GM19193 (cell line): ENCODE measurements around the gene RPS6KC1.

Experiments used
- POLR2A ChIP-seq: IDR thresholded peaks from 4 replicates; pipeline ENCODE4 v1.6.1; 2011; ENCODE audit not compliant: insufficient read depth, insufficient read length; ENCODE audit errors: extremely low read depth

Gene RPS6KC1

DNA sequence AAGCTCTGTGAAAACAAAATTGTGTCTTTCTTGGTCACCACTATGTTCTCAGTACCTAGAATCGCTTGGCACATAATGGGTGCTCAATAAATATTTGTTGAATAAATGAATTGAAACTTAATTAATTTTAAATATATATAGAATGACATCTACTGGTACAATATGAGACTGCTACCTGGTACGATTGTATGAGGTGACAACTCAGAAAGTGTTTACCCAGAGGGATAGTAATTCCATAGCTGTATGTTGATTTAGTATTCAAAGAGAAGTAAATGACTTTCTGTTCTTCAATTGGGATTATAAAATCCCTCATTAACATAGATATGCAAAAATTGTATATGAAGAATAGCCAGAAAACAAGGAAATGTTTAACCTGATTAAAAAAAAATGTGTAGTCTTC lies 128.7 kb downstream of the RPS6KC1 start:
- TF ChIP-seq POLR2A: no peak

DNA sequence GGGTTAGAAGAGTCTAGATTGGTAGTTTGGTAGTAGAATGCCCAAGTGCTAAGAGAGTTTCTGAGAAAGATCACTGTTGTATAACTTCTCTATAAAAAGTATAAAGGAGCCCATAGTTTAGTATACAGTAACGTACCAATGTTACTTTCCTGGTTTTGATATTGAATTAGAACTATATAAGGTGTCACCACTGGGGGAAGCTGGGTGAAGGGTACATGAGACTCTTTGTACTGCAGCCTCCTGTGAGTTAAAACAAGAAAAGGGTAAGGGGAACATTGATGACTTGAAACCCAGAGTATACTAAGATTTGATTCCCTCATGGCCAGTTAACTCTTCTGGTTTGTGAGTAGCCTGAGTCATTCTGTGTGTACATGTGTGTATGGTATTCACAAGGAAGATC lies 129.8 kb downstream of the RPS6KC1 start:
- TF ChIP-seq POLR2A: no peak

DNA sequence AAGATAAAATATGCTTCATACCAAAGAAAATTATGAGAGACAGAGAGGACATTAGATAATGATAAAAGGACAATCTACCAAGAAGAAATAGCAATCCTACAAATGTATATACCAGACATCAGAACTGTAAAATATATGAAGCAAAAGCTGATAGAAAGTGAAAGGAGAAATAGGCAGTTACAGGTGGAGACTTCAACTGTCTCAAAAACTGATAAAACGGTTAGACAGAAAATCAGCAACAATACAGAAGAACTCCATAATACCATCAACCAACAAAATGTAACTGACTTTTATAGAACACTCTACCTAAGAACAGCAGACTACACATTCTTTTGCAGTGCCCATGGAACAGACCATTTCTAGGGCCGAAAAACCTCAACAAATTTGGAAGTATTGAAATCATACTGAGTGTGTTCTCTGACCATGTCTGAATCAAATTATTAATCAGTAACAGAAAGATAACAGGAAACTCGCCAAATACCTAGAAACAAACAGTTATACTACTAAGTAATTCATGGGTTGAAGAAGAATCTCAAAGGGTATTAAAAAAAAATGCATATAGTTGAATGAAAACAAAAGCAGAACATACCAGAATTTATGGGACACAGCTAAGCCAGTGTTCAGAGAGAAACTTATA lies 132.1 kb downstream of the RPS6KC1 start:
- no peak for TF ChIP-seq POLR2A

DNA sequence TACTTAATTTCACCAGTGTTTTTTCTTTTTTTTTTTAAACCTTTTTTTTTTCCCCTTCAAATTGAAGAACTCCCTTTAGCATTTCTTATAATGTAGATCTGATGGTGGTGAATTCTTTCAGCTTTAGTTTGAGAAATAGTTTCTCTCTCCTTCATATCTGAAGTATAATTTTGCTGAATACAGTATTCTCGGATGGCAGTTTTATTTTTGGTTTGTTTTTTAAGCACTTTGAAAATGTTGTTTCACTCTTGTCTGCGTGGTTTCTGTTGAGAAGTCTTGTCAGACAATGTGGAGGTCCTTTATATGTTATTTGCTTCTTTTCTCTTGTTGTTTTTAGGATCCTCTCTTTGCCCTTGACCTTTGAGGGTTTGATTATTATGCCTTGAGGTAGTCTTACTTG lies 135.1 kb downstream of the RPS6KC1 start:
- TF ChIP-seq POLR2A: no peak

DNA sequence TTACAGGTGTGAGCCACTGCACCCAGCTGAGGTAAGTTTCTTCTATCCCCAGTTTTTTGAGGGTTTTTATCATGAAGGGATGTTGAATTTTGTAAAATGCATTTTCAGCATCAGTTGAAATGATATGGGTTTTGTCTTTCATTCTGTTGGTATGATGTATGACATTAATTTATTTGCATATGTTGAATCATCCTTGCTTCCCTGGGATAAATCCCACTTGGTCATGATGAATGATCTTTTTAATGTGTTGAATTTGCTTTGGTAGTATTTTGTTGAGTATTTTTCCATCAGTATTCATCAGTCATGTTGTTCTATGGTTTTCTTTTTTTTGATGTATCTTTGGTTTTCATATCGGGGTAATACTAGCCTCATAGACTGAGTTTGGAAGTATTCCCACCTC lies 141.0 kb downstream of the RPS6KC1 start:
- no peak for TF ChIP-seq POLR2A

DNA sequence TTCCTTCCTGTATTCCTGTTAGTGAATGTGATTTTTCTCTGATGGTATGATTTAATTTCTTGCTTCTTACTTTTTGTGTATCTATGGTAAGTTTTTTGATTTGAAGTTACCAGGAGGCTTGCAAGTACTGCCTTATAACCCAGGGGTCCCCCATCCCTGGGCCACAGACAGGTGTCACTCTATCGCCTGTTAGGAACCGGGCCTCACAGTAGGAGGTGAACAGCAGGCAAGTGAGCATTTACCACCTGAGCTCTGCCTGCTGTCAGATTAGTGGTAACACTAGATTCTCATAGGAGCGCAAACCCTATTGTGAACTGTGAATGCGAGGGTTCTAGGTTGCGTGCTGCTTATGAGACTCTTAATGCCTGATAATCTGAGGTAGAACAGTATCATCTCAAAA lies 143.3 kb downstream of the RPS6KC1 start:
- TF ChIP-seq POLR2A: no peak

DNA sequence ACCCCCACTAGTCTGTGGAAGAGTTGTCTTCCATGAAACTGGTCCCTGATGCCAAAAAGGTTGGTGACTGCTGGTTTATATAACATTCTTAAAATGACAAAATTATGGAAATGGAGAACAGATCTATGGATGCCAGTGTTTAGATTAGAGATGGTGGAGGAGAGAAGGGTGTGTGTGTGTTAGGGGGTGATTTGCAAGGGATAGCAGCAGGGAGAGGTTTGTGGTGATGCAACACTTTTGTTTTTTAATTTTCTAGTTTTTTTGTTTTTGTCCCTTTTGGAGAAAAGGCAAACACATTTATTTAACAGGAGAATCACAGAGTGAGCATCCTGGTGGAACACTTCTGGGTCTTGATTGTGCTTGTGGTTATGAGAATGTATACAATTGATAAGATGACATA lies 143.8 kb downstream of the RPS6KC1 start:
- no peak for TF ChIP-seq POLR2A

DNA sequence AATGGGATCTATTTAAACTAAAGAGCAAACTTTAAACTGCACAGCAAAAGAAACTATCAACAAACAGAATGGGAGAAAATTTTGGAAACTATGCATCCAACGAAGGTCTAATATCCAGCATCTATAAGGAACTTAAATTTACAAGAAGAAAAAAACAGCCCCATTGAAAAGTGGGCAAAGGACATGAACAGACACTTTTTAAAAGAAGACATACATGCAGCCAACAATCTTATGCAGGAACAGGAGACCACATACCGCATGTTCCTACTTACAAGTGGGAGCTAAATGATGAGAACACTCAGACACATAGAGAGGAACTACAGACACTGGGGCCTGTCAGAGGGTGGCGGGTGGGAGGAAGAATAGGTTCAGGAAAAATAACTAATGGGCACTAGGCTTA lies 149.6 kb downstream of the RPS6KC1 start:
- TF ChIP-seq POLR2A: no peak

DNA sequence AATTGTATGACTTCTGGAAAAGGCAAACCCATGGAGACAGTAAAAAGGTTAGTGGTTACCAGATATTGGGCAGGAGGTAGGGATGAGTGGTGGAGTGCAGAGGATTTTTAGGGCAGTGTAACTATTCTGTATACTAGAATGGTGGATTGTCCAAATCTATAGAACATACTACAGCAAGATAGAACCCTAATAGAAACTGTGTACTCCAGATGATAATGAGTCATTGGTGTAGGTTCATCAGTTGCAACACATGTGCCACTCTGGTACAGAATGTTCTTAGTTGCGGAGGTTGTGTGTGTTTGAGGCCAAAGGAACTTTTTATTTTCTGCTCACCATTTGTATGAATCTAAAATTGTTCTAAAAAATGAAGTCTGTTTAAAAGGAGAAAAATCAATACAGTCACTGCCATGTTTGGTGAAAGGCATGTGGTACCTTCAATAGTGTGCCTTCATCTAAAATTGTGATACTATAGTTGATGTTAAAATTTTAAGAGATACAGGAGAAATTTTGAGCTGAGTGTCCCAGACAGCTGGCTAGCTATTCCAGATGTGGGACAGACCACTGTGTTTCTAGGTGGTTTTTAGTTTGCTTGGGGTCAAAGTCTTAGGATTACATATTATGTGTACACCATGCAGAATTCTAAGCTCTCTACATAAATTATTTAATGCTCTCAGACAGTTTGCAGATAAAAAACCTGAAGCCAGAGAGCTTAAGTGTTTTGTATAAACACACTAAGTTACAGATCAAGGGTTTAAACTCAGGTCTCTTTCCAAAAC lies 150.5 kb downstream of the RPS6KC1 start:
- TF ChIP-seq POLR2A: no peak

DNA sequence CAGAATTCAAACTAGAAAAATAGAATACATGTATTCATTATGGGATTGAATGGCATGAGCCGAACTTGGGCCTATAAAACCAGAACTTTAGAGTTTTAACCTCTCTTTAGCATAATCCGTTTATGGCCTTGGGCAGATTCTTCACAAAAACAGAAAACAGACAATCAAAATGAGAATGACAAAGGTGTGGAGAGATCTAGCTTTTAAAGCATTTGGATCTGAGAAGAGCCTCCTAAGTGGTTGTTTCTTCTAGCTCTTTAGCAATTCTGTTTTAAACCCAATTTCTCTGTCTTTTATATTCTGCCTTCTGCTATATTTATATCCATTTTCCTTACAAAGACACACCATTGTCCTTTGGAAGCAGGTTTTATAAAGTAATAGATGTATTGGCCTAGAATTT lies 160.2 kb downstream of the RPS6KC1 start:
- TF ChIP-seq POLR2A: no peak

DNA sequence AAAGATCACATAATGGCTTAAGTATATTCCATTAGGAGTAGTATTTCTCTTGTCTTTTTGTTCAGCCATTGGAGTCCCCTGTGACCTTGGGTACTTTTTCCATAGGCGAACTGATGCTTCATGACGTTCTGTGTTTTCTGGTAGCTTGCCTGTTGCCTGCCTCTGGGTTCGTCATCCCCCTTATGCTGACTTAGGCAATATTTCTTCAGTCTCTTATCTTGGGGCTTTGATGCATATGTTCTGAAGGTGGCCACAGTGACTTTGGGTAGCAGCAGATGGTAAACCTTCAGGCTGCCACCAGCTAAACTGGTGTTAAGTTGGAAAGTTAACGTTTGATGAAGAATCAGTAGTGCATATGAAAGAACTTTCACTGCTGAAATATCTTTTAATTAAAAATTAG lies 170.2 kb downstream of the RPS6KC1 start:
- no peak for TF ChIP-seq POLR2A

DNA sequence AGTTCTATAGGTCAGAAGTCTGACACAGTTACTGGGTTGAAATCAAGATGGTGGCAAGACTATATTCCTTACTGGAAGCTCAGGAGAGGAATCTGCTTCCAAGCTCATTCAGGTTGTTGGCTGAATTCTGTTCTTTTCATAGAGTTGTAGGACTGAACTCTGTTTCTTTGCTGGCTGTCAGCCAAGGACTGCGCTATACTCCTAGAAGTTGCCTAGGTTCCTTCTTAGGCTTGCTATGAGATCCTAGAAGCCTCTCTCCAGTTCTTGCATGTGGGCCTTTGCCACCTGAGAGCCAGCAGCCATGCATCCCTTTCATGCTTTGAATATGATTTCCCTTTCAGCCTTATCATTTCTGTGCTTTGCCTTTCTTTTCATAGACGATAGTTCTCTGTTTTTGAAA lies 176.4 kb downstream of the RPS6KC1 start:
- no peak for TF ChIP-seq POLR2A

DNA sequence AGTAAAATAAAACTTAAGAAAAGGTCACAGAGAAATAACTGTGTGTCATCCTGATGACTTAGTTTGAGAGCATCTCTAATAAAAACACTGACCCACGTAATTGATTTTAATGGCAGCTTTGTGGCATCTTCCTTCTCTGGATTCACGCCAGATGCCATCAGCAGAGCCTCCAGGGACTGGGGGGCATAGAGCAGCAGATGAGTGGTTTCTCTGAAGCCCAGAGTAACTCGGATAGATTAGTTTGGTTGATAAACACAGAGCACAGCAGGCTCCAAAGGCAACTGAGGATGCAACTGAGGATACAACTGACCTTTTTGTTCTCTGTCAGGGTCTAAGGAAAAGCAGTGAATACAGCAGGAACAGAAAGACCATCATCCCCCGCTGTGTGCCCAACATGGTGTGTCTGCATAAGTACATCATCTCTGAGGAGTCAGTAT lies 180.8 kb downstream of the RPS6KC1 start:
- TF ChIP-seq POLR2A: no peak

DNA sequence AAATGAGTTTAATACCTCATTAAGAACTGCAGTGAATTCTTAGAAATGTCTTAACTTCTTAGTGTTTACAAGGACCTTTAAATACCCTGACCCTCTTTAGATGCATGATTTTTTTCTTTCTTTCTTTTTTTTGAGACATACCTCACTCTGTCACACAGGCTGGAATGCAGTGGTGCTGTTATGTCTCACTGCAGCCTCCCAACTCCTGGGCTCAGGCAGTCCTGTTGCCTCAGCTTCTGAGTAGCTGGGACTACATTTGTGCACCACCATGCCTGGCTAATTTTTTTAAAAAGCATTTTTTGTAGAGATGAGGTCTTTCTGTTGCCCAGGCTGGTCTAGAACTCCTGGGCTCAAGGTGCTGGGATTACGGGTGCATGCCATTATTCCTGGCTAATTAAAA lies 191.8 kb downstream of the RPS6KC1 start:
- TF ChIP-seq POLR2A: no peak

DNA sequence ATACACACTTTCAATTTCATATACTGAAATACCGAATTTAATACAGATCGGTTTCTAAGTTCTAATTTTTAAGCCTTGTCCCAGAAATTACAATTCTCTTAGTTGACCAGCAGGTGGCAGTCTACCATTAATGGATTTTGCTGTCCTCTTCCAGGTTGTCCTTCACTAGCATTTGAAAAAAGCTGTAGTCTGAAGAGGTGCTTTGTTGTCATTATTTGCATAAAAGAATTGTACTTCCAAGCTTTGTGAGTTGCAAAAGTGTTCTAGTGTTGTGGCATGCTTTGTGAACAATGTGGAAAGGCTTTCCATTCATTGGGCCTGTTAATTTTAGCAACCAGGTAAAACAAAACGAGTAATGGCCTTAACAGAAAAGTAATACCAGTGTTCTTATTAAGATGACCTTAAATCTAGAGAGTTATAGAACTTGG lies 193.6 kb downstream of the RPS6KC1 start:
- TF ChIP-seq POLR2A: no peak

DNA sequence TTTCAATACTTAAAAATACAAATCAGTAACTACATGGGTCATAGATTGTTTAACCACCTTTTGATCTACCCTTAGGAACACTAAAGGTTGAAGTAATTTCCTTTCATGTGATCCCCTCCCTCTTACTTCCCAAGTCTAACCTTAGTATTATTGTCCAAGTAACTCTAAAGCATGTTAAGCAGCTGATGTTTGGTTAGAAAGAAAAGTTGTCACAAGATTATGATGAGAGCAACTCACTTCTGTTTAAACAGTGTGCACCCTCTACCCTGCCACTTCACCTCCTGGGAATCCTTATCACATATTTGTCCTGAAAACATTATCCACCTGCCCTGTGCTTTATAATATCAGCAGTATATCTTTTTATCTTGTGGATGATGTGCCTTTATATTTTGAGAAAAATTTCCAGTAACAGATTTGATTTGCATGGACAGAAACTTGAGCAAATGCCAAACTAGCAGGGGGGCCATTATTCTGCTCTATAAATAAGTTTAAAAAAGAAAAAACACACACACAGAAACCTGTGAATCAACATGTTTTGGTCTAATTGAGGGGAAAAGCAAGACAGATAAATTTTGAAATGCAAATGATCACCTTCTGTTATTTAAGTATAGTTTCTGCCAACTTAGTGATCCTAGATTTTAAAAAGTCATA lies 194.3 kb downstream of the RPS6KC1 start:
- TF ChIP-seq POLR2A: no peak
